HepG2 (cell line): ENCODE results near the gene NRDE2. TPM values are rescaled to one million over a fixed set of nuclear protein-coding genes. Genes with fewer than 3 reads are reported as not detected.
A peak's percentile ranks its signal among the peaks of the same experiment; 100 is the strongest.

ENCODE experiments used
- ARNT2 ChIP-seq: sonication (generic); formaldehyde crosslinking; IDR thresholded peaks from 2 replicates; pipeline ENCODE4 v1.8.0; 2022; ENCODE audit warnings: mild to moderate bottlenecking, low read depth, missing genetic modification reagents, moderate library complexity
- IKZF4 ChIP-seq: sonication (generic); formaldehyde crosslinking; IDR thresholded peaks from 2 replicates; pipeline ENCODE4 v1.5.1; 2020; ENCODE audit warnings: borderline replicate concordance, mild to moderate bottlenecking, low read depth, missing genetic modification reagents; ENCODE audit errors: not compliant biosample characterization
- NFYC ChIP-seq: IDR thresholded peaks from 2 replicates; pipeline ENCODE4 v1.6.1; 2016; ENCODE audit warnings: missing genetic modification reagents, missing compliant biosample characterization
- PHB2 ChIP-seq: fragments of 450-650 bp; IDR thresholded peaks from 2 replicates; pipeline ENCODE4 v1.6.1; 2018; ENCODE audit not compliant: partially characterized antibody
- POLR2AphosphoS2 ChIP-seq: IDR thresholded peaks from 2 replicates; pipeline ENCODE4 v1.6.1; 2011; ENCODE audit warnings: low read depth, low read length, improper control_type of control experiment
- RFX5 ChIP-seq: IDR thresholded peaks from 2 replicates; pipeline ENCODE4 v1.6.1; 2011; ENCODE audit warnings: low read depth, low read length, improper control_type of control experiment
- SALL2 ChIP-seq: sonication (generic); formaldehyde crosslinking; IDR thresholded peaks from 2 replicates; pipeline ENCODE4 v1.8.1; 2023; ENCODE audit warnings: mild to moderate bottlenecking, missing genetic modification reagents, inconsistent platforms
- SP4 ChIP-seq: sonication (generic); formaldehyde crosslinking; IDR thresholded peaks from 2 replicates; pipeline ENCODE4 v1.8.1; 2023; ENCODE audit warnings: mild to moderate bottlenecking, missing genetic modification reagents
- SRSF9 ChIP-seq: fragments of 200-400 bp; formaldehyde crosslinking; IDR thresholded peaks from 2 replicates; pipeline ENCODE4 v1.6.1; 2018; ENCODE audit warnings: borderline replicate concordance, mild to moderate bottlenecking, low read depth, low read length; ENCODE audit not compliant: insufficient read depth, poor library complexity, severe bottlenecking
- TAF1 ChIP-seq: sonication (generic); formaldehyde crosslinking; IDR thresholded peaks from 2 replicates; pipeline ENCODE4 v1.4.0; 2020; ENCODE audit warnings: missing genetic modification reagents
- TFDP2 ChIP-seq: sonication (generic); formaldehyde crosslinking; IDR thresholded peaks from 2 replicates; pipeline ENCODE4 v1.4.0; 2020; ENCODE audit warnings: missing genetic modification reagents
- ZBTB40 ChIP-seq, 2 experiments: fragments of 450-650 bp in 1 of 2; sonication (generic) in 1 of 2; formaldehyde crosslinking in 1 of 2; IDR thresholded peaks; 2 replicates each; pipeline versions ENCODE4 v1.6.1 to v1.8.0; 2016 to 2022; ENCODE audit warnings: antibody characterized with exemption in 1 of 2, mild to moderate bottlenecking in 1 of 2, missing genetic modification reagents in 1 of 2
- ZFY ChIP-seq: sonication (generic); formaldehyde crosslinking; IDR thresholded peaks from 2 replicates; pipeline ENCODE4 v1.4.0; 2020; ENCODE audit warnings: missing genetic modification reagents
- ZNF143 ChIP-seq: sonication (generic); formaldehyde crosslinking; IDR thresholded peaks from 2 replicates; pipeline ENCODE4 v1.4.0; 2020; ENCODE audit warnings: missing genetic modification reagents
- ZNF530 ChIP-seq: sonication (generic); formaldehyde crosslinking; IDR thresholded peaks from 2 replicates; pipeline ENCODE4 v1.5.0; 2020; ENCODE audit warnings: low read depth, mild to moderate bottlenecking, missing genetic modification reagents
- polyA plus RNA-seq, 8 experiments: library from polyadenylated mRNA; depleted of rRNA in 3 of 8; stranded (reverse) in 7 of 8; unstranded in 1 of 8; fragments of >200 nt; fragmentation: Illumina TruSeq in 4 of 8; extraction: Trizol in 4 of 8; gene quantifications; 2 replicates each; pipeline versions ENCODE4 v1.2.1 to v1.2.3, GENCODE V29; 2011 to 2016; ENCODE audit warnings: low read depth in 4 of 8, missing spikeins in 1 of 8, mixed read lengths in 1 of 8; ENCODE audit not compliant: insufficient read depth in 1 of 8
- total RNA-seq, 5 experiments: library from RNA; depleted of rRNA; stranded (reverse); fragments of >200 nt; fragmentation: Illumina TruSeq; extraction: Trizol; gene quantifications; 2 replicates each; pipeline ENCODE4 v1.2.3, GENCODE V29; 2016; ENCODE audit warnings: low read depth in 1 of 5
- TF ChIP-seq, protein P1 (sequence below): sonication (generic); formaldehyde crosslinking; IDR thresholded peaks from 2 replicates; pipeline ENCODE4 v1.4.0; 2020; ENCODE audit warnings: mild to moderate bottlenecking, missing genetic modification reagents
- TF ChIP-seq, protein P2 (sequence below): IDR thresholded peaks from 2 replicates; pipeline ENCODE4 v1.6.1; 2018; ENCODE audit warnings: missing genetic modification reagents, mild to moderate bottlenecking, missing compliant biosample characterization

NRDE2 gene
- total and polyA plus RNA-seq, 2 of the 13 experiments (the other 11 are each of a cell fraction or from before 2014, with no cell fraction given) = 5.6 to 12.5 TPM

DNA sequence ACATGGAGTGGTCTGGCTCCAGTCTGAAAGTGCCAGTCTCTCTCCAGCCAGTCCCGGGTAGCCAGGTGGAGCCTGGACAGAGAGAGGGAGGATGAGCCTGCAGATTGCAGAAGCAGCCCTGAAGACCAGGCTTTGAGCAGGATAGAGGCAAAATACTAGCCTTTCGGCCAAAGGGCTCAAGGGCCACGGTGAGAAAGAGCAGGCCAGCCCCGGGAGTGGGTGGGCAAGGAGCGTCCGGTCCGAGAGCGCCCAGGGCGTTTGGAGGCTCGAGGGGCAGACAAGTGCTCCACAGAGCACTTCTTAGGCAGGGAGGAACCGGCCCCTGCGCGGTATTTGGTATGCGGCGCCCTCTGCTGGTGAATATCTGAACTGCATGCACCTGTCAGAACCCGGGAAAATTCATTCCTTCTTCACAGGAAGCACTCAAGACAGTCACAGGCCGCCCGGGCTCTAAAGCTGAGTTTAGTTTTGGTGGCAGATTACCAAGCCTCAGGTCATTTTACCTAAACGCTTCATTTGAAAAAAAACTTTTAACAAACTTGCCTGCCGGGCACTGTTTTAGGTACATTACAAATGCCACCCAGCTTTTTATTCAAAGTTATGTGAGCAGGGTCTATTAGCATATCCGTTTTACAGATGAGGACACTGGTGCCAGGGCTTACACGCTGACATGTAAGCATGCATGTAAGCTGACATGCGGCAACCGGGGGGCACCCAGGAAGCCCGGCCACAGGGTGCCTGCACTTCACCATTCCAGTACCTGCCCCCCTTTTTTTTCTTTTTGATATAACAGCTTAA, 96.4 kb downstream of the NRDE2 start (continued):
- TF ChIP-seq SRSF9 = no peak
- TF ChIP-seq ZFY (CRISPR knock-in tag) = 0 out of 2 replicates have a peak, but pooled peaks have one; percentile 26
- TF ChIP-seq ARNT2 (CRISPR knock-in tag) = 0 out of 2 replicates have a peak, but pooled peaks have one; percentile 48
- TF ChIP-seq ZBTB40 (IDR thresholded peaks at IDR 0.05) = no peak
- TF ChIP-seq ZBTB40 (CRISPR knock-in tag; IDR thresholded peaks at IDR 0.05) = no peak
- TF ChIP-seq NFYC = no peak
- TF ChIP-seq, protein P1, sequence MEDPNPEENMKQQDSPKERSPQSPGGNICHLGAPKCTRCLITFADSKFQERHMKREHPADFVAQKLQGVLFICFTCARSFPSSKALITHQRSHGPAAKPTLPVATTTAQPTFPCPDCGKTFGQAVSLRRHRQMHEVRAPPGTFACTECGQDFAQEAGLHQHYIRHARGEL (CRISPR knock-in tag) = no peak
- TF ChIP-seq POLR2AphosphoS2 = no peak
- TF ChIP-seq RFX5 = no peak
- no peak for TF ChIP-seq SP4 (CRISPR knock-in tag)
- TF ChIP-seq SALL2 (CRISPR knock-in tag) = no peak
- TF ChIP-seq ZNF143 (CRISPR knock-in tag) = no peak
- no peak for TF ChIP-seq ZNF530
- TF ChIP-seq TFDP2 (CRISPR knock-in tag) = peak; percentile 68; the same call in 1 of the 2 replicates
- TF ChIP-seq, protein P2, sequence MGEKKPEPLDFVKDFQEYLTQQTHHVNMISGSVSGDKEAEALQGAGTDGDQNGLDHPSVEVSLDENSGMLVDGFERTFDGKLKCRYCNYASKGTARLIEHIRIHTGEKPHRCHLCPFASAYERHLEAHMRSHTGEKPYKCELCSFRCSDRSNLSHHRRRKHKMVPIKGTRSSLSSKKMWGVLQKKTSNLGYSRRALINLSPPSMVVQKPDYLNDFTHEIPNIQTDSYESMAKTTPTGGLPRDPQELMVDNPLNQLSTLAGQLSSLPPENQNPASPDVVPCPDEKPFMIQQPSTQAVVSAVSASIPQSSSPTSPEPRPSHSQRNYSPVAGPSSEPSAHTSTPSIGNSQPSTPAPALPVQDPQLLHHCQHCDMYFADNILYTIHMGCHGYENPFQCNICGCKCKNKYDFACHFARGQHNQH = no peak
- TF ChIP-seq PHB2 = no peak
- no peak for TF ChIP-seq IKZF4 (CRISPR knock-in tag)
- TF ChIP-seq TAF1 = no peak
